ENCODE measurements around the gene EPRS1.
"Not testable (repeated sequence)": the region's sequence is repeated elsewhere in the genome, so short reads cannot be mapped to it uniquely, and the experiment has no call there.

Gene EPRS1

GRCh38 chr1:220056374-220056773 is 10.1 kb upstream of the EPRS1 start:
- H3K27ac ChIP-seq = no peak overlapping the region
- no peak for TF ChIP-seq ZFX (IDR thresholded peaks at IDR 0.05; ENCODE audit: borderline replicate concordance)
- no peak for TF ChIP-seq CTCF (IDR thresholded peaks at IDR 0.05)

GRCh38 chr1:220045356-220046051 is 801 bp downstream of the EPRS1 start:
- TF ChIP-seq CTCF (IDR thresholded peaks at IDR 0.05) (no peak), ZFX (IDR thresholded peaks at IDR 0.05; ENCODE audit: borderline replicate concordance) (no peak)
- H3K27ac ChIP-seq = peak overlapping the region; percentile 94

- TF ChIP-seq ZFX (IDR thresholded peaks at IDR 0.05; ENCODE audit: borderline replicate concordance) = no peak
- TF ChIP-seq CTCF (IDR thresholded peaks at IDR 0.05) = no peak
- peak overlapping the region; percentile 94 for H3K27ac ChIP-seq
These were observed 1.5 kb downstream of the EPRS1 start for GRCh38 chr1:220044678-220045355.

- no peak for TF ChIP-seq ZFX (IDR thresholded peaks at IDR 0.05; ENCODE audit: borderline replicate concordance)
- no peak for TF ChIP-seq CTCF (IDR thresholded peaks at IDR 0.05)
- H3K27ac ChIP-seq = no peak overlapping the region
These were observed 2.7 kb downstream of the EPRS1 start for GRCh38 chr1:220043646-220044045.

GRCh38 chr1:220040028-220040596 is 6.2 kb downstream of the EPRS1 start:
- TF ChIP-seq ZFX (IDR thresholded peaks at IDR 0.05; ENCODE audit: borderline replicate concordance) (no peak), CTCF (IDR thresholded peaks at IDR 0.05) (no peak)
- H3K27ac ChIP-seq = no peak overlapping the region

- no peak overlapping the region for H3K27ac ChIP-seq
- TF ChIP-seq ZFX (IDR thresholded peaks at IDR 0.05; ENCODE audit: borderline replicate concordance) (no peak), CTCF (IDR thresholded peaks at IDR 0.05) (no peak)
These were observed 7.7 kb downstream of the EPRS1 start for GRCh38 chr1:220038640-220039039.

GRCh38 chr1:220037810-220038209 is 8.5 kb downstream of the EPRS1 start:
- H3K27ac ChIP-seq = not testable (repeated sequence)
